Inflammatory macrophage treated with lipopolysaccharide for 4 hours (primary cell): ENCODE data around the gene LRCH1.

Experiments
- DNase-seq: peaks from one replicate; pipeline ENCODE4 v3.0.0-alpha.2; 2020

LRCH1 gene

GRCh38 chr13:46617885-46618284, 64.9 kb downstream of the LRCH1 start:
- no peak for DNase-seq

GRCh38 chr13:46618694-46619254, 65.8 kb downstream of the LRCH1 start:
- no peak for DNase-seq

GRCh38 chr13:46620029-46620428, 67.1 kb downstream of the LRCH1 start:
- no peak for DNase-seq

GRCh38 chr13:46620471-46620870, 67.5 kb downstream of the LRCH1 start:
- DNase-seq, result no peak

- DNase-seq, result no peak
These were observed 68.2 kb downstream of the LRCH1 start for GRCh38 chr13:46621133-46621532.

- no peak for DNase-seq
These were observed 69.0 kb downstream of the LRCH1 start for GRCh38 chr13:46621792-46622629.

- no peak for DNase-seq
These were observed 69.8 kb downstream of the LRCH1 start for GRCh38 chr13:46622630-46623256.

GRCh38 chr13:46624353-46624752, 71.4 kb downstream of the LRCH1 start:
- no peak for DNase-seq

- no peak for DNase-seq
These were observed 71.9 kb downstream of the LRCH1 start for GRCh38 chr13:46624821-46625220.

- no peak for DNase-seq
These were observed 74.5 kb downstream of the LRCH1 start for GRCh38 chr13:46627462-46627861.

- DNase-seq, result no peak
These were observed 75.8 kb downstream of the LRCH1 start for GRCh38 chr13:46628622-46629365.

- no peak for DNase-seq
These were observed 76.9 kb downstream of the LRCH1 start for GRCh38 chr13:46629811-46630413.

- DNase-seq, result peak; percentile 46
These were observed 77.6 kb downstream of the LRCH1 start for GRCh38 chr13:46630431-46631178.

- DNase-seq, result no peak
These were observed 78.2 kb downstream of the LRCH1 start for GRCh38 chr13:46631179-46631542.

- DNase-seq, result no peak
These were observed 79.2 kb downstream of the LRCH1 start for GRCh38 chr13:46632176-46632575.

GRCh38 chr13:46633416-46633815, 80.4 kb downstream of the LRCH1 start:
- no peak for DNase-seq

GRCh38 chr13:46636451-46636850, 83.5 kb downstream of the LRCH1 start:
- DNase-seq, result no peak

GRCh38 chr13:46637213-46637612, 84.2 kb downstream of the LRCH1 start:
- DNase-seq, result no peak

- no peak for DNase-seq
These were observed 85.3 kb downstream of the LRCH1 start for GRCh38 chr13:46638262-46638661.

- DNase-seq, result no peak
These were observed 86.3 kb downstream of the LRCH1 start for GRCh38 chr13:46639033-46639981.

- peak; percentile 58 for DNase-seq
These were observed 87.9 kb downstream of the LRCH1 start for GRCh38 chr13:46640843-46641242.
